Common myeloid progenitor, CD34-positive (primary cell): ENCODE measurements around the gene CADM4.

Source experiments
- CTCF ChIA-PET: fragments of 350-600 bp; sonication (Branson Sonifier 250); formaldehyde crosslinking; loops from one replicate; lab custom pipeline; 2021; ENCODE audit warnings: antibody characterized with exemption; lab: Charles Lee
- POLR2A ChIA-PET: fragments of 350-600 bp; sonication (Branson Sonifier 250); formaldehyde crosslinking; loops from one replicate; lab custom pipeline; 2021; ENCODE audit warnings: antibody characterized with exemption; lab: Charles Lee
- DNase-seq, 3 donors: peaks; one replicate each; pipeline versions ENCODE4 v3.0.0 to v3.0.0-alpha.2; 2013
- H3K27ac ChIP-seq, 2 experiments: 1 replicate in 1 of 2; 2 replicates in 1 of 2; pipeline ENCODE4 v1.7.0; 2013; ENCODE audit warnings: inconsistent platforms in 2 of 2, low read length in 2 of 2, mild to moderate bottlenecking in 2 of 2, low read depth in 1 of 2, moderate library complexity in 1 of 2; ENCODE audit not compliant: severe bottlenecking in 2 of 2, insufficient read depth in 1 of 2, poor library complexity in 1 of 2
- H3K27me3 ChIP-seq, 5 experiments: replicated peaks in 2 of 5; 1 replicate in 3 of 5; 2 replicates in 2 of 5; pipeline versions ENCODE4 v1.6.1 to v1.7.0; 2013; ENCODE audit warnings: low read length in 4 of 5, mild to moderate bottlenecking in 2 of 5, moderate library complexity in 2 of 5, inconsistent platforms in 1 of 5; ENCODE audit not compliant: insufficient read depth in 5 of 5, control insufficient read depth in 4 of 5
- H3K36me3 ChIP-seq, 4 experiments: 1 replicate in 2 of 4; 2 replicates in 2 of 4; pipeline versions ENCODE4 v1.6.1 to v1.7.0; 2013; ENCODE audit warnings: low read length in 3 of 4, control low read depth in 1 of 4, mild to moderate bottlenecking in 1 of 4; ENCODE audit not compliant: control insufficient read depth in 4 of 4, insufficient read depth in 4 of 4
- H3K4me1 ChIP-seq, 4 experiments: 1 replicate in 3 of 4; 2 replicates in 1 of 4; pipeline versions ENCODE4 v1.6.1 to v1.7.1; 2013; ENCODE audit warnings: low read length in 3 of 4, mild to moderate bottlenecking in 3 of 4, control low read depth in 1 of 4, inconsistent platforms in 1 of 4, moderate library complexity in 1 of 4; ENCODE audit not compliant: control insufficient read depth in 4 of 4, insufficient read depth in 4 of 4; ENCODE audit errors: control extremely low read depth in 1 of 4
- H3K4me3 ChIP-seq, 7 experiments: 1 replicate in 4 of 7; 2 replicates in 3 of 7; pipeline versions ENCODE4 v1.5.1 to v1.7.0; 2013; ENCODE audit warnings: mild to moderate bottlenecking in 7 of 7, low read length in 6 of 7, moderate library complexity in 6 of 7, inconsistent platforms in 2 of 7, low read depth in 2 of 7, control low read depth in 1 of 7; ENCODE audit not compliant: insufficient read depth in 4 of 7, control insufficient read depth in 1 of 7; ENCODE audit errors: extremely low read depth in 1 of 7
- H3K9me3 ChIP-seq, 5 experiments: 1 replicate in 4 of 5; 2 replicates in 1 of 5; pipeline versions ENCODE4 v1.6.1 to v1.7.1; 2013; ENCODE audit warnings: low read length in 4 of 5, mild to moderate bottlenecking in 2 of 5, inconsistent platforms in 1 of 5, low read depth in 1 of 5, moderate library complexity in 1 of 5; ENCODE audit not compliant: control insufficient read depth in 4 of 5, insufficient read depth in 2 of 5; ENCODE audit errors: control extremely low read depth in 1 of 5
- WGBS: methylation state at CpG from one replicate; pipeline ENCODE4 v1.1.5; 2013; ENCODE audit not compliant: insufficient coverage; 5-methylcytosine and 5-hydroxymethylcytosine counted together

Gene CADM4

DNA sequence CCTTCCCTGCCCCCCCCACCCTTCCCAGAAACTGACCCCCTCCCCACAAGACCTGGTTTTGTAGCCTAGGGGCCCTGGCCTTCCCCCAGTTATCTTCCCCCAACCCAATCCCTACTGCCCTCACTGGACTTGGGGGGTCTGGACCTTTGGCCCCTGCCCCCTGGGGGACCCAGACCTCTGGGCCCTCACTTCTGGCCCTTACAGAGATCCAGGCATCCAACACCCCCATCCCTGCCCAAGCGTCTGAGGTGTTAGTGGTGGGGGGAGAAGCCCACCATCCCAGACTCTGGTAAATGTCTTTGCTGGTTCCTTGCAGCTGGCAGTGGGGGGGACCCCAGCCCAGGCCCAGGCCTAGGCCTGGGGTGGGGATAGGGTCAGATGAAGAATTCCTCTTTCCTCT is 16.7 kb downstream of the CADM4 start:
- Histone ChIP-seq H3K27ac (no peak overlapping the region), H3K4me1 (peaks cover 2 to 33% (median 25%) of the 10 kb centered on the region in 4 experiments), H3K4me3 (no peak overlapping the region), H3K27me3 (peaks cover 0 to 21% (median 5%) of the 10 kb centered on the region in 5 experiments), H3K36me3 (no peaks in the 10 kb centered on the region), H3K9me3 (no peaks in the 10 kb centered on the region)
- no peak for DNase-seq
- no CpG with 5 or more reads among the region's 1 CpG for WGBS
- ChIA-PET CTCF (interaction anchor here (1.7 kb wide), 1 partner anchor 9 kb away, joined by 8 read pairs; no protein-coding TSS in a partner anchor), POLR2A (no interaction called here)

DNA sequence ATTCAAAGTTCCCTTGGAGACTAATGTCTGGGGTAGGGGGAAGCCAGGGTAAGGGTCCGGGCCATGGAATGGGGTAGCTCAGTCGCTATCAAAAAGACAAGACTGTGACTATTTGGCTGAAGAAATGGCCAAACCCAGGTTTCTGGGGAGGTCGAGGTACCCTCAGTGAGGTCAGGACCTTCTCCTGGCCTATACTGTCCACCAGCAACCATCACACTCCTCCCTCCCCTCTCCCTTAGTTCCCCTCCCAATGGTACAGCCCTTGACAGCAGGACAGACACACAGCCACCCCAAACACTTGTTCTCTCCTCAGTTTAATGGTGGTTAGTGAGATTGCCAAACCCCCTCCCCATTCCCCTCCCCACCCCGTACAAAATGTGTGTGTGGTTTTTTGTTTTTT is 17.6 kb downstream of the CADM4 start:
- Histone ChIP-seq H3K36me3 (no peaks in the 10 kb centered on the region), H3K4me3 (no peak overlapping the region), H3K4me1 (peaks cover 2 to 33% (median 25%) of the 10 kb centered on the region in 4 experiments), H3K9me3 (no peaks in the 10 kb centered on the region), H3K27ac (no peak overlapping the region), H3K27me3 (peaks cover 0 to 18% (median 0%) of the 10 kb centered on the region in 5 experiments)
- DNase-seq, result no peak
- ChIA-PET POLR2A (no interaction called here), CTCF (interaction anchor here (1.2 kb wide), 1 partner anchor 27 kb away, joined by 4 read pairs; no protein-coding TSS in a partner anchor)
- 63% methylated on average over 3 of the region's 4 CpGs for WGBS

DNA sequence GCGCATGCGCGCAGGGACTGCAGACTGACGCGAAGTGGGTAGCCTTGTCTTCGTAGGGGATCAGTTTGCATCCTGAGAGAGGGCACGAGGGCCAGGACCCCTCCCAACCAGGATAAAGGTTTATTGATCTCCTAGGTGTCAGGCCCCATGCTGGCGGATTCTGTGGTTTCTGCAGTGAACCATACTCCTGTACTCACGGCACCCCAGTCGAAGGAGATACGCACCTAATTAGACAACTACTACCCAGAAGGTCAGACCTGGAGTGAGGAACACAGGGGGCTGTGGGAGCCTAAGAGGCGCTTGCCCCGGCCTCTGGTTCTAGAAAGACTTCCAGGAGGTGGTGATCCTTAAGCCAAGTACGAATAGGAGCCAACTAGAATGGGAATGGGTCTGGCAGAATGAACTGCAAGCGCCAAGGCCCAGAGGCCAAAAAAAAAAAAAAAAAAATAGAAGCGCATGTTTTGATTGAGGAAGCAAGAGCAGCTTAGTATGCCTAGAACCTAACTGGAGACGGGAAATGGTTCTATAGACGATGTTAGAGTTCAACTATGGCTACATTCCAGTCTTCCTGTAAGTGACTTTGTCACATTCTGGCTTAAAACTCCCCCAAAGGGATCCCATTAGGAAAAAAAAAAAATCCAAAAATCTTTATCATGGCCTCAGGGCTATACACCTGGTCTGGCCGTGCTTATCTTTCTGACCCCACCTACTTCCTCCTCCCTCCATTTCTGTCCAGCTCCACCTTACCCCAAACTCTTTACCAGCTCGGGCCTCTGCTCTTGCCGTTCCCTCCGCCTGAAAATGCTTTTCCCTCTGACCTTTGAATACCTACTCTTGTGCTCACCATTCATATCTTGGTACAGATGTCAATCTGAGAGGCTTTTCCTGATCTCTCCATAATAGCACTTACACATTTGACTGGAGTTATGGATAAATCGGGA is 19.3 kb downstream of the CADM4 start:
- WGBS, result 57% methylated on average over 14 of the region's 23 CpGs
- H3K27me3 ChIP-seq, result peaks cover 0 to 1% (median 0%) of the 10 kb centered on the region in 5 experiments
- H3K4me3 ChIP-seq, result peak overlapping the region; percentile 65 to 93 (median 82)
- peaks cover 2 to 28% (median 24%) of the 10 kb centered on the region in 4 experiments for H3K4me1 ChIP-seq
- H3K36me3 ChIP-seq, result no peaks in the 10 kb centered on the region
- no peaks in the 10 kb centered on the region for H3K9me3 ChIP-seq
- peak overlapping the region; percentile 54 to 92 for H3K27ac ChIP-seq
- CTCF ChIA-PET, result interaction anchor here (1.5 kb wide), 1 partner anchor 8 kb away, joined by 4 read pairs; no protein-coding TSS in a partner anchor
- POLR2A ChIA-PET, result no interaction called here
- no peak for DNase-seq

DNA sequence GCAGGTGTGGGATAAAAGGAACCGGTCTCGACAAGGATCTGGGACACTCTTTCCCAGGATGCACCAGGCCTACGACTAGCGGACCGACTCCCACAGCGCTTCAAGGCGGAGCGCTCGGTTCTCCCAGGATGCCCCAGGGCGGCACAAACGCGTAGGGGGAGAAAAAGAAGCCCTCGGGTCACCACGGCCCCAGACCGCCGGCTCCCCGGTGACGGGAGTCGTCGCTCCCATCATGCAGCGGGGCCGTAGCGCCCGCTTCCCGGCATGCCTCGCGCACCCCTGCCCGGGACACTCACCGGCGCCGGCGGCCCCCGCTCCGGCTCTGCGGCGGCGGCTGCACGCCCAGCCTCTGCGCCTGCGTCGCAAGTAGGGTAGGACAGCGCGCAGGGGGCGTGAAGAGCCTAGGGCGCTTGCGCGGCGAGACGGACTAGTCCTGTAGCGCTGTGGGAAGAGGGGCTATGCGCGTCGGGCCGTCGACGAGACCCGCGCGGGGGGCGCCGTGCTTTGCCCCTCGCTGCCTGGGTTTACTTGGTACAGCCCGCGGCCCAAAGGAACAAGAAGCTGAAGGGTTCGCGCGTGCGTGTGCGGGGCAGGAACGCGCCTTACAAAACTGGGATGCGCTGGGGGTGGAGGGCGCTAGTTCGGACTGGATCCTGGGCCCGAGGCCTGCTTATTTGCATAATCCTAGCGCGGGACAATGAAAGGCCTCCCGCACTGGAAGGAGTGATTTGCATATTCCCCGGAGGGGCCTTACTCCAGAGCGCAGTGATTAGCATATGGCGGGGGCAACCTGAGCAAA is 20.2 kb downstream of the CADM4 start, which contains the start of gene ZNF428:
ZNF428 (minus strand) TSS at position 368 of the 799 bp plus-strand sequence. CDS start 5,325 bp downstream, outside the sequence.
- POLR2A ChIA-PET, result no interaction called here
- H3K27ac ChIP-seq, result peak within 1 kb of the TSS; percentile 83 to 92
- WGBS, result under 1% methylated on average over 77 of the region's 81 CpGs
- H3K27me3 ChIP-seq, result no peaks in the 10 kb centered on the region
- CTCF ChIA-PET, result interaction anchor here (1.5 kb wide), 1 partner anchor 9 kb away, joined by 4 read pairs; no protein-coding TSS in a partner anchor
- no peaks in the 10 kb centered on the region for H3K36me3 ChIP-seq
- DNase-seq, result peak; percentile 92 to 96 (median 95)
- peak within 1 kb of the TSS; percentile 65 to 93 (median 82) for H3K4me3 ChIP-seq
- H3K4me1 ChIP-seq, result peaks cover 2 to 22% (median 20%) of the 10 kb centered on the region in 4 experiments
- H3K9me3 ChIP-seq, result no peaks in the 10 kb centered on the region

DNA sequence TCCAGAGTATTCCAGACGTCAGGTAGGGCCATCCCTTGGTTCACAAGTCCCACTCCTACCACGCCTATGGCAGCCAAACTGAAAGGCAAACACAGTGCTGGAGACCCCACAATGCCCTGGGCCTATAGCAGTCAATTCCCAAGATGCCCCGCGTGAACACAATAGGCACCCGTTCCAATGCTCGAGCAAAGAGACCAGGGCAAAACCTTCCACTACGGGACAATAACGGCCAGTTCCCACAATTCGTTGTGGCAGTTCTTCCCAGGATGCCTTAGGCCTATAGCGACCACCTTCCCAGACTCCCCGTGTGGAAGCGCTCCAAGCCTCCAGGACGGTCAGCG is 20.8 kb downstream of the CADM4 start:
- Histone ChIP-seq H3K27me3 (no peaks in the 10 kb centered on the region), H3K4me1 (peaks cover 2 to 22% (median 20%) of the 10 kb centered on the region in 4 experiments), H3K27ac (peak overlapping the region; percentile 83 to 92), H3K4me3 (peak overlapping the region; percentile 65 to 93 (median 82)), H3K36me3 (peaks cover 0 to 4% (median 3%) of the 10 kb centered on the region in 4 experiments), H3K9me3 (no peaks in the 10 kb centered on the region)
- WGBS, result 0% methylated on average over 13 of the region's 14 CpGs
- CTCF ChIA-PET, result no interaction called here
- POLR2A ChIA-PET, result no interaction called here
- peak; percentile 60 to 71 (median 67) for DNase-seq

DNA sequence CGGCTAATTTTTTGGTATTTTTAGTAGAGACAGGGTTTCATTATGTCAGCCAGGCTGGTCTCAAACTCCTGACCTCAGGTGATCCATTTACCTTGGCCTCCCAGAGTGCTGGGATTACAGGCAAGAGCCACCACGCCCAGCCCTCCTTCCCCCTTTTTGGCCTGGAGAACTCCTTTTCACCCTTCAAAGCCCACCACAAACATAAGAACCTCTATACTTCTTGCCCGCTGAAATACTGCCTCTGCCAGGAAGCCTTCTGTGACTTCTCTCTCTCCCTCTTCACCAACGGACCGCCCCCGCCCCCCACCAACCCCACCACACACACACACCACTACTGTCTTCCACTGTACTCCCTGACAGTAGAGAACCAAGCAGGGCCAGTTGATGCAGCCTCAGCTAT is 22.7 kb downstream of the CADM4 start:
- no peaks in the 10 kb centered on the region for H3K27me3 ChIP-seq
- no peaks in the 10 kb centered on the region for H3K9me3 ChIP-seq
- ChIA-PET CTCF (interaction anchor here (1.1 to 3.1 kb wide), 2 partner anchors 11 to 22 kb away, joined by 3 to 10 read pairs; no protein-coding TSS in a partner anchor), POLR2A (interaction anchor here (0.6 kb wide), 1 partner anchor 27 kb away, joined by 3 read pairs; no protein-coding TSS in a partner anchor)
- no peak overlapping the region for H3K4me3 ChIP-seq
- H3K36me3 ChIP-seq, result peaks cover 3 to 23% (median 19%) of the 10 kb centered on the region in 4 experiments
- 97% methylated on average over 6 of the region's 6 CpGs for WGBS
- H3K4me1 ChIP-seq, result peaks cover 2 to 22% (median 20%) of the 10 kb centered on the region in 4 experiments
- no peak for DNase-seq
- H3K27ac ChIP-seq, result no peak overlapping the region
